ENCODE results near the gene XPC. TPM values are rescaled to one million over a fixed set of nuclear protein-coding genes. Genes with fewer than 3 reads are reported as not detected.

XPC gene
- total RNA-seq, 1 donor from 2014 or later = 41.6 TPM

DNA sequence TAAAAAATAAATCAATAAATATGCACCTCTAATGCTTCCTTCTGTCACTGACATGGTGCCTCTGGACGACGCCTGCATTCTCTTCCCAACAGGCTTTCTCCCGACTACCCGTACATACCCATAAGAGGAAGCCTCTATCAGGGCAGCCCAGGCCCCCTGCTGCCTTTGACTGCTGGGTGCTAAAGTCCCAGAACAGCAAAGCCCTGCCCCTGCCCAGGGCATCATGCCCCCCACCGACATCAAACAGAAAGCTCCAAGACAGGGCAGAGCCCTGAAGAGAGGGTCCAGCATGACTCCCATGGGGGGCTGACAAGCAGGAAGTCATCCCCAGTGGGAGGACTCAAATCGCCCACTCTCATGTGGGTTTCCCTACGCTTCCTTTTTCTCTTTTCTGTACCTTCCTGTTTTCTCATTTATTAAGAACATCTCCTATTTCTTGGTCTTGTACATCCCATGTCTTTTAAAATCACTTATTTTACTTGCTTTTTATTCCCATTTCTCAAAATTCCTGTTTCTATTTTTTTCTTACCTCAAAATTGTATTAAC is 23.4 kb downstream of the XPC start:
- no peaks in the 10 kb centered on the region for H3K27me3 Mint-ChIP-seq (ENCODE audit: low read depth)
- no peak overlapping the region for H3K27ac Mint-ChIP-seq (ENCODE audit: unreplicated experiment)
- H3K36me3 Mint-ChIP-seq (ENCODE audit: low read depth) = peaks cover 34% of the 10 kb centered on the region
- no peak for DNase-seq (ENCODE audit: low read depth, low spot score)
- TF ChIP-seq, protein P1, sequence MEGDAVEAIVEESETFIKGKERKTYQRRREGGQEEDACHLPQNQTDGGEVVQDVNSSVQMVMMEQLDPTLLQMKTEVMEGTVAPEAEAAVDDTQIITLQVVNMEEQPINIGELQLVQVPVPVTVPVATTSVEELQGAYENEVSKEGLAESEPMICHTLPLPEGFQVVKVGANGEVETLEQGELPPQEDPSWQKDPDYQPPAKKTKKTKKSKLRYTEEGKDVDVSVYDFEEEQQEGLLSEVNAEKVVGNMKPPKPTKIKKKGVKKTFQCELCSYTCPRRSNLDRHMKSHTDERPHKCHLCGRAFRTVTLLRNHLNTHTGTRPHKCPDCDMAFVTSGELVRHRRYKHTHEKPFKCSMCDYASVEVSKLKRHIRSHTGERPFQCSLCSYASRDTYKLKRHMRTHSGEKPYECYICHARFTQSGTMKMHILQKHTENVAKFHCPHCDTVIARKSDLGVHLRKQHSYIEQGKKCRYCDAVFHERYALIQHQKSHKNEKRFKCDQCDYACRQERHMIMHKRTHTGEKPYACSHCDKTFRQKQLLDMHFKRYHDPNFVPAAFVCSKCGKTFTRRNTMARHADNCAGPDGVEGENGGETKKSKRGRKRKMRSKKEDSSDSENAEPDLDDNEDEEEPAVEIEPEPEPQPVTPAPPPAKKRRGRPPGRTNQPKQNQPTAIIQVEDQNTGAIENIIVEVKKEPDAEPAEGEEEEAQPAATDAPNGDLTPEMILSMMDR (conservative IDR thresholded peaks at IDR 0.05) = no peak
- no peaks in the 10 kb centered on the region for H3K4me1 Mint-ChIP-seq
- no peaks in the 10 kb centered on the region for H3K9me3 Mint-ChIP-seq
- no peak overlapping the region for H3K4me3 Mint-ChIP-seq

- H3K27me3 Mint-ChIP-seq (ENCODE audit: low read depth) = no peaks in the 10 kb centered on the region
- H3K36me3 Mint-ChIP-seq (ENCODE audit: low read depth) = peaks cover 30% of the 10 kb centered on the region
- TF ChIP-seq, protein P1 (conservative IDR thresholded peaks at IDR 0.05) = no peak
- no peak overlapping the region for H3K4me3 Mint-ChIP-seq
- DNase-seq (ENCODE audit: low read depth, low spot score) = no peak
- no peaks in the 10 kb centered on the region for H3K4me1 Mint-ChIP-seq
- H3K27ac Mint-ChIP-seq (ENCODE audit: unreplicated experiment) = no peak overlapping the region
- H3K9me3 Mint-ChIP-seq = no peaks in the 10 kb centered on the region
Observed at GRCh38 chr3:14154276-14154675, 24.1 kb downstream of the XPC start.

DNA sequence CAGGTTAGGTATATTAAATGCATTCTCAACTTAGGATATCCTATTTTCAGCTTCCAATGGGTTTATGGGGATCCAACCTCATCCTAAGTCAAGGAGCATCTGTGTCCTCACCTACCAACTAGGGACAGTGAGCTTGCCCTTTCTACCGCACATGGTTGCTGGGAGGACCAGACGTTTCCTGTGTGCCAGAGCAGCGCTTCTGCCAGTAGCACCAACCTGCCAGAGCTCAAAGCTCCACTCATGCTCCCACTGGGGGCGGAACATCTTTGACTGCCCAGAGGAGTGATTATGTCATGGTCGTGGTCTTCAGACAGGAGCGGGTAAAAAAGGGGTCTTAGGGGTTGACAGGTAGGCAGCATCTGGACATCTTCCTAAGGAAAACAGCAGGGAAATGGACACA is 24.7 kb downstream of the XPC start:
- Mint-ChIP-seq H3K9me3 (no peaks in the 10 kb centered on the region), H3K4me1 (no peaks in the 10 kb centered on the region), H3K27ac (ENCODE audit: unreplicated experiment) (no peak overlapping the region), H3K4me3 (no peak overlapping the region), H3K27me3 (ENCODE audit: low read depth) (no peaks in the 10 kb centered on the region), H3K36me3 (ENCODE audit: low read depth) (peaks cover 26% of the 10 kb centered on the region)
- TF ChIP-seq, protein P1 (conservative IDR thresholded peaks at IDR 0.05) = no peak
- DNase-seq (ENCODE audit: low read depth, low spot score) = no peak

- Mint-ChIP-seq H3K36me3 (ENCODE audit: low read depth) (peaks cover 21% of the 10 kb centered on the region), H3K4me1 (no peaks in the 10 kb centered on the region), H3K27ac (ENCODE audit: unreplicated experiment) (no peak overlapping the region), H3K9me3 (no peaks in the 10 kb centered on the region), H3K27me3 (ENCODE audit: low read depth) (no peaks in the 10 kb centered on the region), H3K4me3 (no peak overlapping the region)
- TF ChIP-seq, protein P1 (conservative IDR thresholded peaks at IDR 0.05) = peak; percentile 1
- DNase-seq (ENCODE audit: low read depth, low spot score) = no peak
Observed at GRCh38 chr3:14152963-14153355, 25.4 kb downstream of the XPC start.

- Mint-ChIP-seq H3K4me1 (no peaks in the 10 kb centered on the region), H3K9me3 (no peaks in the 10 kb centered on the region)
- DNase-seq (ENCODE audit: low read depth, low spot score) = no peak
Observed at GRCh38 chr3:14152233-14152962, 26.0 kb downstream of the XPC start.

More at GRCh38 chr3:14152233-14152962, 26.0 kb downstream of the XPC start:
- no peak overlapping the region for H3K27ac Mint-ChIP-seq (ENCODE audit: unreplicated experiment)
- H3K27me3 Mint-ChIP-seq (ENCODE audit: low read depth) = no peaks in the 10 kb centered on the region
- H3K36me3 Mint-ChIP-seq (ENCODE audit: low read depth) = peaks cover 20% of the 10 kb centered on the region
- TF ChIP-seq, protein P1 (conservative IDR thresholded peaks at IDR 0.05) = peak; percentile 31
- no peak overlapping the region for H3K4me3 Mint-ChIP-seq

Measured in neural crest cell (in vitro differentiated cells).